ES-I3 (cell line): ENCODE results near the gene DHFR2.
A peak's percentile ranks its signal among the peaks of the same experiment; 100 is the strongest.

ENCODE experiments used
- H3K36me3 ChIP-seq: 2 replicates; pipeline ENCODE4 v1.6.1; 2013; ENCODE audit warnings: mild to moderate bottlenecking, low read length, control low read depth, moderate library complexity; ENCODE audit not compliant: insufficient read depth
- H3K4me1 ChIP-seq: 2 replicates; pipeline ENCODE4 v1.6.1; 2013; ENCODE audit warnings: mild to moderate bottlenecking, control low read depth, low read length; ENCODE audit not compliant: insufficient read depth
- H3K9ac ChIP-seq: 2 replicates; pipeline ENCODE4 v1.6.1; 2013; ENCODE audit warnings: low read depth, mild to moderate bottlenecking, low read length, moderate library complexity
- H3K9me3 ChIP-seq: 2 replicates; pipeline ENCODE4 v1.6.1; 2013; ENCODE audit warnings: mild to moderate bottlenecking, low read length, moderate library complexity; ENCODE audit not compliant: control insufficient read depth, insufficient read depth

Gene DHFR2

DNA sequence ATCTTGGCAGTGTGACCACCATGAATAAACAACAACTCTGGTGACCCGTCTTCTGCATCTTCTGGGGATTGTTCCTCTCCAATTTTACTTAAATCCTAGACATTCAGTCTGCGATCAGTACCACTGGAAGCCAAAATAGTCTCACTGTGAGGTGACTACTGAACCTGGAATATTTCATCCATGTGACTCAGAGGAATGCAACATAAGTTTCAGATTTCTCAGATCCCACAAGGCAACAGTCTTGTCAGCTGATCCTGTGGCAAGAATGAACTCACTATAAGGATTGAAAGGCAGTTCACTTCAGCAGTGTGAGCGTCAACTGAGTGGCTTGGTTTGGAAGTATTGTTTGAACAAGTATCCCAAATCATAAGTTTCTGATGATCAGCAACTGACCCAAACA, 13.3 kb upstream of the DHFR2 start:
- Histone ChIP-seq H3K4me1 (peaks cover 4% of the 10 kb centered on the region; the same call in 1 of the 2 replicates), H3K36me3 (no peaks in the 10 kb centered on the region), H3K9ac (no peak overlapping the region), H3K9me3 (no peaks in the 10 kb centered on the region)

DNA sequence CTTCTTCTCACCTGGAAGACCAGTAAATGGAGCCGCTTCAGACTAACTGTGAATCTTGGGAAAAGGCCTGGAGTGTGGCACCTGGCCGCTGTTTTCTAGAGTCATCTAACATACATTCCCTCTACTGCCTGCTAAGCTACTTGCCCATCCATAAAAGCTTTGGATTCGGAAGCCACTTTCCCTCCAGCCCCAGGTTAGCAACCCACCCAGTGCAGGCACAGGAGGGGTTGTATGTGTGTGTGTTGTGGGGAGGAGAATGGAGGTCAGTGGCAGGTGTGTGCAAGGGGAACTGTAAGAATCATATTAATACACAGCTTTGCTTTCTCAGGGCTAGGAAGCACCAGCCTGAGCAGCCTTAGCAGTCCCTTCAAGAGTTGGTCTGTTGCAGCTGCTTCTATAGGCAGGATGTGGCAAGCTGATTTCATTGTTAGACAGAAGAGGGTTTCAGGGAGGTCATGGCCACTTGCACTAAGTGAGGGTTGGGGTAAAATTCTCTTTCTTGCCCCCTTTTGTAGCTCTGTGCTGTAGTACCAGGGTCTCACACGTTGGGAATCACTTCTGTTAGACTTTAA, 9.1 kb upstream of the DHFR2 start:
- Histone ChIP-seq H3K9ac (no peak overlapping the region), H3K9me3 (no peaks in the 10 kb centered on the region), H3K4me1 (no peaks in the 10 kb centered on the region), H3K36me3 (no peaks in the 10 kb centered on the region; the same call in 1 of the 2 replicates)

DNA sequence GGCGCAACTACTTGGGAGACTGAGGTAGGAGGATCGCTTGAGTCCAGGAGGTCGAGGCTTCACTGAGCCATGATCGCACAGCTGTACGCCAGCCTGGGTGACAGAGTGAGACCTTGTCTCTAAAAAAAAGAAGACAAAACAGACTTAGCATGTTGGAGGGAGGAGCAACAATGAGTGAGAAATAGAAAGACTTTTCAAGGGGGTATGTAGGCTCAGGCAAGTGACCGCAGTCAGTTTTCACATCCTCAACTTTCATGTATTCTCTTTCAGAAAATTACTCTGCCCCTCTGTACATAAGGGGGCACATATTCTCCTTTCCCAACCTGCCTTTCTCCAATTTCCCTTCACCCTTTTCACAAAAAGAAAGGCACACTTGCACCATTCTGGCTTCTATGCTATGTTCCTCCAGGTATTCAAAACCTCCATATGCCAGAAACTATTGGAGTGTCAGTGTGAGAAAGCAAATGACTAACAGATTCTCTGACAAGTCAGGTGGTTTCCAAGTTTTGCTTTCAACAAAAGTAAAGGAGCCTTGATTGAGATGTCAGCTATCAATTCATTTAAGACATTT, 7.7 kb upstream of the DHFR2 start:
- Histone ChIP-seq H3K9me3 (no peaks in the 10 kb centered on the region), H3K4me1 (no peaks in the 10 kb centered on the region), H3K36me3 (no peaks in the 10 kb centered on the region; the same call in 1 of the 2 replicates), H3K9ac (no peak overlapping the region)

DNA sequence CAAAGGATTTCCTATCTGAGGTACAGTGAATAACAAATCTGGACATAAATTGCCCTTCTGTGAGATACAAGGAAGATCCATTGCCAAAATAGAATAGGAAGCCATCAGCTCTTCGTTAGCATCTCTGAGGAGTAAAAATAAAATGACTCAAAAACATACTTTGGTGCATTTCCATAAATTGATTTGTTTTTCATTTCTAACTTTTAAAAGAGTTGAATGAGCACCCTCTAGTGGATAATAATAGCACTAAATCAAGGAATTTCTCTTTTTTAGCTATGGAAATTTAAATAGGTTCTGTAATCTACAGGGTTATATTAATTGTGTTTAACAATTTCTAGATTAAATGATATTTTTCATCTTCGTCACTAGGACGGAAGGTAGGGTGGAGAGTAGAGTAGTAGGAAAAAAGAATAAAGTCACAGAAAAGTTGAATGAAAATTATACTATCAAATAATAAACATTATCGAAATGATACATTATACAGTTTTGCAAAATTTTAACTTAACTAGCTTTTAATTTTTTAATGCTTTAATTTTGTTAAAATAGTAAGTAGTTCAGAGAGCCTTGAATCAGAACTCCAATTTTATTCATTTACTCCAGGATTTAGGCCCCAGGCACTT, 6.6 kb upstream of the DHFR2 start:
- Histone ChIP-seq H3K9ac (no peak overlapping the region), H3K9me3 (no peaks in the 10 kb centered on the region), H3K36me3 (no peaks in the 10 kb centered on the region; the same call in 1 of the 2 replicates), H3K4me1 (no peaks in the 10 kb centered on the region)

DNA sequence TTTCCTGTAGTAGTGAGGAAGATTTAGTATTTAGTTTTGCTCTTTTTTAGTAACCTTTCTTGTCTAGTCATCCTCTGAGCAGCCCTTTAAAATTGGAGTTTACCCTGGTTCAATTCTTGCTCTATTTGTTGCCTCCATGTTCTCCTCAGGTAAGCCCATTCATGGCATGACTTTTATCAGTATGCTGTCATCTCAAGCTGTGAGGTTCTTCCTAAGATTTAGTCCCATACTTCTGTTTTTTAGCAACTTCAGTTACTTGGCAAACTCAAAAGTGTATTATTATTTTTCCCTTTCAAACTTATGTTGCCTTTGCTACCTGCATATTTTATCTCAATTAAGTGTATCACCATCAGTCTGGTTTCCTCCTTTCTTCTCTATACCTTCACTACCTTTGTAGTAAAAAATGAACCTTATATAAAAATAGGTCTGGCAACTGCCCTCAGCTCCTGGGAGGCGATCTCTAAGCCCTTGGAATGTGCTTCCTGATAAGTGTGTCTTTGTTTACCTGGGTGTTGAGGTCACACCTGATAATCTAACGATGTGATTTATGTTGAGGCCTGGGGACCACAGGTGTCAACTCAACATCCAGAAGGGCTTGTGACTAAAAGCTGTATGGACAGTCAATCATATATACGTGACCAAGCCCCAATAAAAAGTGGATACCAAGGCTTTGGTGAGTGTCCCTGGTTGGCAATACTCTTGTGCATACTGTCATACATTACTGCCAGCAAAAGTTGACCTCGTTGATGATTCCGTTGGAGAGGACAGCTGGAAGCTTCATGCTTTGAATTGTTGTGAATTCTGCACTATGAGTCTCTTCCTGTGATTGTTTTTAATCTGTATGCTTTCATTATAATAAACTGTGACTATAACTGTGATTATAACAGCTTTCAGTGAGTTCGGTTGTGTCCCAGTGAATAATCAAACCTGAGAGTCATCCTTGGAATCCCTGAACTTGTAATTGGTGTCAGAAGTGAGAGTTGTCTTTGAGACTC, 4.1 kb upstream of the DHFR2 start:
- Histone ChIP-seq H3K36me3 (no peaks in the 10 kb centered on the region; the same call in 1 of the 2 replicates), H3K4me1 (no peaks in the 10 kb centered on the region; the same call in 1 of the 2 replicates)

DNA sequence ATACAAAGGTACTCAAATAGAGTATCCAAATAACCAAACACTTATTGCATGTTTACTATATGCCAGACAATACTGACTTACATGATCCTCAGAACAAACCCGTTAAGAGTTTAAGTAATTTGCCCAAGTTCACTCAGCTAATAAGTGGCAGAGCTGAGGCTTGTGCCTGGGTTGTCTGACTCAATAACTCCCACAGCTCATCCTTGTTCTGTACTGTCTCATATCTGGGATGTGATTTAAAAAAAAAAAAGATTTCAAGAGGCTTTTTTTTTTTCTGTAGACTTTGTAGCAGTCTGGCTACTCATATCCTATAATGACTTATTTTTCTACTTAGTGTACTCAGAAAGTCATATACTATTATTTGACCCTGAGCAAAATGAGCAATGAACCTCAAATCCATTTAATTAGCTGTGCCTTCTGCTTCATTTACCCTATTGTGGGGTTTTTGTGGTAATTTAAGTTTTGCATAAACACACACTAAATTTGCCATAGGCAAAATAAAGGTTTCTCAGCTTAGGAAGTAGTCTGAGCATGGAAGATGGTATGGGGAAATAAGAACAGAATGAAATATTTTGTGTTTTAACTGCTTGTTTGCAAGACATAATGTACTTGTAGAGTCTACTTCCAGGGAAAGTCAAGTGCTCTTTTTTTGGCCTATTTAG, 3.2 kb upstream of the DHFR2 start:
- Histone ChIP-seq H3K9ac (no peak overlapping the region), H3K4me1 (no peaks in the 10 kb centered on the region; the same call in 1 of the 2 replicates), H3K36me3 (no peaks in the 10 kb centered on the region; the same call in 1 of the 2 replicates), H3K9me3 (no peaks in the 10 kb centered on the region)

More for the DNA sequence above, 4.1 kb upstream of the DHFR2 start:
- H3K9ac ChIP-seq, result no peak overlapping the region
- no peaks in the 10 kb centered on the region for H3K9me3 ChIP-seq

DNA sequence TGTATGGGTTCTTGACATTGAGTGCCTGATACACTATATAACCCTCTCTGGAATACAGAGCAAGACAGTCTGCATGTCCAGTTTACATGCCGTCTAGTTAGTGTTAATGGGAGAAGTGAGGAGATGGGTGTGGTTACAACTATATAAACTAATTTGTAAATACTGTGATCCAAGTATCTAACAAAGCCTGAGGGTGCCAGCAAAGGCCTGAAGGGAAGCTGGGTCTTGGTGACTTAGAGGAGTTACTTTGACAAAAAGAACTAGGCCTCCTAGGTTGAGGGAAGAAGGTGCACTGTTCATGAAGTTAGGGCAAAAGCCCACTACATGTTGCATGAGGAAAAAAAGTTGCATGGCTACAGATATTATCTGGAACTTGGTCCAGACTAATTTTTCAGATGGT, 2.4 kb upstream of the DHFR2 start:
- H3K9me3 ChIP-seq, result no peaks in the 10 kb centered on the region
- no peaks in the 10 kb centered on the region; the same call in 1 of the 2 replicates for H3K4me1 ChIP-seq
- H3K9ac ChIP-seq, result no peak overlapping the region
- no peaks in the 10 kb centered on the region; the same call in 1 of the 2 replicates for H3K36me3 ChIP-seq

DNA sequence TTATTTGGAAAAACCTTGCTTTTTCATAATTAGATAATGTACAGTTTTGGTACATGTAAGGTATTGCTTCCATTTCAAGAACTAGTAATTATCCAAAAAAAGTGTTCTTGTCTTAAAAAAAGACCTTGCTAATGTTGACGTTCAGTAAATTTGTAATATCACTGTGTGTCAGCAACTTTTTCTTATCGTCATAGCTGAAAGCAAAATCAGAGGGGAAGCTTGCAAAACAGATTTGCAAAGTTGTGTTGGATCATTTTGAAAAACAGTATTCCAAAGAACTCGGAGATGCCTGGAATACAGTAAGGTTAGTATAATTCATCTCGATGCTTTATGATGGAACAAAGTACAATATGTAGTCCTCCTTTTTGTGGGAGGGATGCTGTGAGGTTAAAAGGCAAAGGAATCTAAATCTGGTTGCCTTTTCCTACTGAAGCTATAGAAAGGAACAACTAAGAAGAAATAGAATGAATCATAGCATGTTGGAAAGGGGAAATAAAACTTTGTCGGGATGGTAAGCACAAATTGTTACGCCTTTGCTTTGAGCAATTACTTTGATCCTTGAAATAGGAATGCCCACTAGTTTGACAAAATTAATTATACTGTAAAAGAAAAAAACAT, 1.6 kb upstream of the DHFR2 start:
- Histone ChIP-seq H3K36me3 (no peaks in the 10 kb centered on the region; the same call in 1 of the 2 replicates), H3K4me1 (no peaks in the 10 kb centered on the region; the same call in 1 of the 2 replicates), H3K9ac (no peak overlapping the region), H3K9me3 (no peaks in the 10 kb centered on the region)

DNA sequence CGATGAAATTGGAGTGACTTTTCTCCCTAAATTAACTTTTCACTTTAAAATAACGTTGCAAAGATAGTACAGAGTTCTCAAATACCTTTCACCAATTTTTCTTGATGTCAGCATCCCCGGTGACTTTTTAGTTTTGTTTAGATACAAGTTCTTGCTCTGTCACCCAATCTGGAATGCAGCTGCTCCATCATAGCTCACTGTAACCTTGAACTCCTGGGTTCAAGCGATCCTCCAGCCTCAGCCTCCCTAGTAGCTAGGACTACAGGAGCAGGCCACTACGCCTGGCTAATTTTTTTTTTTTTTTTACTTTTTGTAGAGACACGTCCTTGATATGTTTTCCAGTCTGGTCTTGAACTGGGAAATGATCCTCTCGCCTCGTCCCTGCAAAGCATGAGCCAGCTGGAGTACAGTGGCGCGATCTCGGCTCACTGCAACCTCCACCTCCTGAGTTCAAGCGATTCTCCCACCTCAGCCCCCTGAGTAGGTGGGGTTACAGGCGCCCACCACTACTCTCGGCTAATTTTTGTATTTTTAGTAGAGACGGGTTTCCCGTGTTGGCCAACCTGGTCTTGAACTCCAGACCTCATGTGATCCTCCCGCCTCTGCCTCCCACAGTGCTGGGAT, 892 bp upstream of the DHFR2 start:
- H3K9ac ChIP-seq, result peak overlapping the region; percentile 98
- H3K9me3 ChIP-seq, result no peaks in the 10 kb centered on the region
- H3K4me1 ChIP-seq, result no peaks in the 10 kb centered on the region; the same call in 1 of the 2 replicates
- no peaks in the 10 kb centered on the region; the same call in 1 of the 2 replicates for H3K36me3 ChIP-seq

DNA sequence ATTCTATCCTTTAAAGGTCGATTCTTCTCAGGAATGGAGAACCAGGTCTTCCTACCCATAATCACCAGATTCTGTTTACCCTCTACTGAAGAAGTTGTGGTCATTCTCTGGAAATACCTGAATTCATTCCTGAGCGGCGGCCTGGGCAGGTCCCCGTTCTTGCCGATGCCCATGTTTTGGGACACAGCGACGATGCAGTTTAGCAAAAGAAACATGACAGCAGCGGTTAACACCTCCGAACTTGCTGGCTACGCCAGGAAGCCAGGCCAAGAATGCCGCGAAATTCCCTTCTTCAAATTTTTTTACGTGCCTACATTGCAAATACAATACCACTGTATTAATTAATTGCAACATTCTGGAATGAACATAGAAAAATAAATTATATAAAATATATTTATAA, 1.4 kb downstream of the DHFR2 start:
- Histone ChIP-seq H3K36me3 (no peaks in the 10 kb centered on the region), H3K9ac (no peak overlapping the region), H3K4me1 (no peaks in the 10 kb centered on the region; the same call in 1 of the 2 replicates), H3K9me3 (no peaks in the 10 kb centered on the region)

DNA sequence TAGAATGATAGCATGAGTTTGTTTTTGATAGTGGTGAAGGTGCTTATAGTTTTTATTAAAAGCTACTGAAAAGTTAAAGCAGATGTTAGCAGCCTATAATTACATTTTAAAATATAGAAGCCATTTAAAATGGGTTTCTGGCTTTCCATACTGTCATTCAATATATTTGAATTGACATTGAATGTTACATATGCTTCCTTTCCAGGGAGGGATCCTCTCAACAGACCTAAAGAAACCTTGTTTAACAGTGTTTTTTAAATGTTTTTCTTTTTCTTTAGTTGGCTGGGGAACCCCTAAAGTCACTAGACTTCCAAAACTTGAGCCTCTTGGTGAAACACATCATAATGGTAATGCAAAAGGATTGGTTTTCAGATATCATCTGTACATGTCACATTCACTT, 12.2 kb downstream of the DHFR2 start:
- H3K9me3 ChIP-seq, result no peaks in the 10 kb centered on the region
- no peaks in the 10 kb centered on the region for H3K4me1 ChIP-seq
- no peaks in the 10 kb centered on the region for H3K36me3 ChIP-seq
- no peak overlapping the region for H3K9ac ChIP-seq

DNA sequence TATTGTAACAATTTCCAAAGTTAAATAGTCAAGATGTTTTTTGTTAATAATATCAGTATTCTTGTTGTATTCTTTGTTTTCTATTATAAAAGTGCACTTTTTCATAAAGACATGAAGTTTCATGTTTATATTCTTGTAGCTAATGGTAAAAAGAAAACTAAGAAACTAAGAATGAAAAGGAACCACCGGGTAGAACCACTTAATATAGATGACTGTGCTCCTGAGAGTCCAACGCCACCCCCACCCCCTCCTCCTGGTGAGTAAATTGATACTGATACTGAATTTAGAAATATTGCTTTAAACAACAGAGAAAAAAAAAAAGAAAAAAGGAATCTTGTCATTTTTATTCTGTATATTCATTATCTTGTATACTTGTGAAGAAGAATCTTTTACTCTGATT, 13.4 kb downstream of the DHFR2 start:
- Histone ChIP-seq H3K36me3 (no peaks in the 10 kb centered on the region), H3K4me1 (no peaks in the 10 kb centered on the region), H3K9me3 (no peaks in the 10 kb centered on the region), H3K9ac (no peak overlapping the region)

DNA sequence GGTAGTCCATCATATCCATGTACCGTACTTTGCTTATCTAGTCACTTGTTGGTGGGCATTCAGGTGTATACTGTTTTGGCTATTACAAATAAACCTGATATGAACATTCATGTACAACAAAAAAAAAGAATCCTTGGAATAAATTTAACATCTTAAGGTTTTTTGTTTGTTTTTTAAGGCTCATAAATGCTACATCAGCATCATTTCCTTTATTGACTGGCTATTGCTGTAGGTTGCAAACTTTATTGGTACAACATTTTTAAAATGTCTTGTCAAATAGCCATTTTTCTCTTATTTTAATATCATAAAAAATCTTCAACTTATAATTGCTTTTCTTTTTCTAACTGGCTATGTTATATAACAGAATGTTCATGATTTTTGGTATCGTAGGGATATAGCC, 16.2 kb downstream of the DHFR2 start:
- Histone ChIP-seq H3K4me1 (no peaks in the 10 kb centered on the region), H3K36me3 (no peaks in the 10 kb centered on the region), H3K9ac (no peak overlapping the region), H3K9me3 (peaks cover 4% of the 10 kb centered on the region; the same call in 1 of the 2 replicates)
